HepG2 (cell line): ENCODE results near the gene MRPS5. TPM values are rescaled to one million over a fixed set of nuclear protein-coding genes. Genes with fewer than 3 reads are reported as not detected.
A peak's percentile ranks its signal among the peaks of the same experiment; 100 is the strongest.

ENCODE experiments used
- ATAC-seq: fragments of 200-7000 bp; cut with Tn5 transposase; 3 replicates; pipeline ENCODE4 v1.9.1; 2020; ENCODE audit warnings: mild to moderate bottlenecking, moderate library complexity
- BruUV-seq: library from RNA; stranded (reverse); fragments of 400-500 nt; replicated peaks from 2 replicates; lab custom pipeline; 2021; lab: Mats Ljungman, UMichigan
- CTCF ChIA-PET: fragments of 300-600 bp; formaldehyde crosslinking; extraction: SDS; loops from one replicate; lab custom pipeline; 2021; ENCODE audit warnings: low total read pairs, inconsistent platforms, low intra/inter-chr PET ratio; lab: Yijun Ruan, JAX
- POLR2A ChIA-PET: fragments of 350-600 bp; sonication (Branson Sonifier 250); formaldehyde crosslinking; loops from one replicate; lab custom pipeline; 2020; ENCODE audit warnings: antibody characterized with exemption, inconsistent platforms; lab: Yijun Ruan, JAX
- DNase-seq: peaks from one replicate; pipeline ENCODE4 v3.0.0-alpha.2; 2015; ENCODE audit warnings: low spot score
- FAIRE-seq: peaks from 3 replicates; lab custom pipeline; 2011; peaks lifted over from hg19 to GRCh38; lab: Jason Lieb, UNC
- H2AFZ ChIP-seq: one replicate; pipeline ENCODE4 v1.6.1; 2011; ENCODE audit warnings: low read length, inconsistent platforms
- H3K27ac ChIP-seq: fragments of 300-600 bp; 3 replicates; pipeline ENCODE4 v1.8.0; 2011; ENCODE audit warnings: mixed run types, mild to moderate bottlenecking, mixed read lengths, low read length, inconsistent platforms; ENCODE audit not compliant: insufficient read depth; ENCODE audit errors: extremely low read length
- H3K27me3 ChIP-seq, 2 experiments: fragments of 200-600 bp in 1 of 2; 2 replicates in 1 of 2; 3 replicates in 1 of 2; pipeline versions ENCODE4 v1.6.0 to v1.8.0; 2011; ENCODE audit warnings: low read length in 2 of 2, mild to moderate bottlenecking in 2 of 2, moderate library complexity in 2 of 2, inconsistent platforms in 1 of 2; ENCODE audit not compliant: insufficient read depth in 2 of 2, control insufficient read depth in 1 of 2
- H3K36me3 ChIP-seq, 2 experiments: fragments of 200-600 bp in 1 of 2; replicated peaks in 1 of 2; 2 replicates in 1 of 2; 3 replicates in 1 of 2; pipeline versions ENCODE4 v1.5.1 to v1.8.0; 2011; ENCODE audit warnings: low read length in 2 of 2, inconsistent platforms in 1 of 2; ENCODE audit not compliant: insufficient read depth in 2 of 2, control insufficient read depth in 1 of 2
- H3K4me1 ChIP-seq: 2 replicates; pipeline ENCODE4 v1.5.1; 2012; ENCODE audit warnings: low read length, inconsistent platforms; ENCODE audit not compliant: insufficient read depth
- H3K4me2 ChIP-seq: 2 replicates; pipeline ENCODE4 v1.6.0; 2011; ENCODE audit warnings: low read depth, low read length, inconsistent platforms
- H3K4me3 ChIP-seq, 3 experiments: fragments of 200-600 bp in 1 of 3; sonication (generic), shearing (Covaris generic) in 1 of 3; replicated peaks in 1 of 3; 2 replicates each; pipeline ENCODE4 v1.5.1; 2011 to 2016; ENCODE audit warnings: low read length in 3 of 3, inconsistent platforms in 2 of 3, low read depth in 2 of 3, mild to moderate bottlenecking in 2 of 3, control low read depth in 1 of 3, mixed read lengths in 1 of 3; ENCODE audit not compliant: insufficient read depth in 1 of 3
- H3K79me2 ChIP-seq: one replicate; pipeline ENCODE4 v1.6.1; 2011; ENCODE audit warnings: low read length, inconsistent platforms; ENCODE audit not compliant: insufficient read depth
- H3K9ac ChIP-seq: 2 replicates; pipeline ENCODE4 v1.6.0; 2011; ENCODE audit warnings: mild to moderate bottlenecking, low read depth, low read length, inconsistent platforms; ENCODE audit not compliant: insufficient read depth
- H3K9me3 ChIP-seq: 2 replicates; pipeline ENCODE4 v1.5.1; 2012; ENCODE audit warnings: mild to moderate bottlenecking, low read length
- H4K20me1 ChIP-seq: 2 replicates; pipeline ENCODE4 v1.6.0; 2011; ENCODE audit warnings: inconsistent platforms, mild to moderate bottlenecking, low read length, moderate library complexity; ENCODE audit not compliant: insufficient read depth
- CREB1 ChIP-seq, 2 experiments: fragments of 450-650 bp in 1 of 2; IDR thresholded peaks; 2 replicates each; pipeline ENCODE4 v1.6.1; 2016 to 2017; ENCODE audit warnings: control low read depth in 1 of 2, mild to moderate bottlenecking in 1 of 2, missing compliant biosample characterization in 1 of 2, missing genetic modification characterization in 1 of 2
- ONECUT2 ChIP-seq: sonication (generic); formaldehyde crosslinking; IDR thresholded peaks from 2 replicates; pipeline ENCODE4 v1.4.0; 2020; ENCODE audit warnings: missing genetic modification reagents
- SYNCRIP ChIP-seq: fragments of 200-400 bp; formaldehyde crosslinking; IDR thresholded peaks from 2 replicates; pipeline ENCODE4 v1.6.1; 2018; ENCODE audit warnings: mild to moderate bottlenecking, low read depth, low read length; ENCODE audit not compliant: insufficient read depth
- WIZ ChIP-seq: sonication (generic); formaldehyde crosslinking; IDR thresholded peaks from 2 replicates; pipeline ENCODE4 v1.5.1; 2020; ENCODE audit warnings: mild to moderate bottlenecking, missing genetic modification reagents
- ZBTB8A ChIP-seq: sonication (generic); formaldehyde crosslinking; IDR thresholded peaks from 2 replicates; pipeline ENCODE4 v1.4.0; 2020; ENCODE audit warnings: mild to moderate bottlenecking, low read depth, missing genetic modification reagents, borderline replicate concordance
- ZMYM2 ChIP-seq: sonication (generic); formaldehyde crosslinking; IDR thresholded peaks from 2 replicates; pipeline ENCODE4 v1.8.0; 2022; ENCODE audit warnings: mild to moderate bottlenecking, missing genetic modification reagents
- ZNF333 ChIP-seq: sonication (generic); formaldehyde crosslinking; IDR thresholded peaks from 2 replicates; pipeline ENCODE4 v1.4.0; 2020; ENCODE audit warnings: mild to moderate bottlenecking, missing genetic modification reagents, borderline replicate concordance
- ZNF350 ChIP-seq: sonication (generic); formaldehyde crosslinking; IDR thresholded peaks from 2 replicates; pipeline ENCODE4 v1.4.0; 2020; ENCODE audit warnings: mild to moderate bottlenecking, low read depth, missing genetic modification reagents, borderline replicate concordance
- ZNF724P ChIP-seq: sonication (generic); formaldehyde crosslinking; IDR thresholded peaks from 2 replicates; pipeline ENCODE4 v1.8.0; 2022; ENCODE audit warnings: missing genetic modification reagents, borderline replicate concordance
- WGBS: methylation state at CpG from one replicate; pipeline ENCODE4 v1.1.6; 2017; ENCODE audit warnings: low lambda C conversion rate; 5-methylcytosine and 5-hydroxymethylcytosine counted together
- in situ Hi-C: cut with HindIII; loops from 2 replicates; pipeline ENCODE4 v1.10.0; 2017; ENCODE audit warnings: low pct_unique_long_range_greater_than_20kb; ENCODE audit not compliant: extremely low pct_ligation_motif_present
- intact Hi-C: fragments of 100-400 bp; cut with micrococcal nuclease; formaldehyde crosslinking; loops from one replicate; pipeline ENCODE4 v1.10.0; 2022; ENCODE audit not compliant: unreplicated experiment
- polyA plus RNA-seq, 8 experiments: library from polyadenylated mRNA; depleted of rRNA in 3 of 8; stranded (reverse) in 7 of 8; unstranded in 1 of 8; fragments of >200 nt; fragmentation: Illumina TruSeq in 4 of 8; extraction: Trizol in 4 of 8; gene quantifications; 2 replicates each; pipeline versions ENCODE4 v1.2.1 to v1.2.3, GENCODE V29; 2011 to 2016; ENCODE audit warnings: low read depth in 4 of 8, missing spikeins in 1 of 8, mixed read lengths in 1 of 8; ENCODE audit not compliant: insufficient read depth in 1 of 8
- total RNA-seq, 5 experiments: library from RNA; depleted of rRNA; stranded (reverse); fragments of >200 nt; fragmentation: Illumina TruSeq; extraction: Trizol; gene quantifications; 2 replicates each; pipeline ENCODE4 v1.2.3, GENCODE V29; 2016; ENCODE audit warnings: low read depth in 1 of 5
- TF ChIP-seq, protein P1 (sequence below): sonication (generic); formaldehyde crosslinking; IDR thresholded peaks from 2 replicates; pipeline ENCODE4 v1.8.1; 2023; ENCODE audit warnings: mild to moderate bottlenecking, moderate library complexity, missing genetic modification reagents
- TF ChIP-seq, protein P2 (sequence below): sonication (generic); formaldehyde crosslinking; IDR thresholded peaks from 2 replicates; pipeline ENCODE4 v1.8.0; 2022; ENCODE audit warnings: low read depth, missing genetic modification reagents
- TF ChIP-seq, protein P3 (sequence below): sonication (generic); formaldehyde crosslinking; IDR thresholded peaks from 2 replicates; pipeline ENCODE4 v1.8.1; 2023; ENCODE audit warnings: mild to moderate bottlenecking, missing genetic modification reagents
- TF ChIP-seq, protein P4 (sequence below): sonication (generic); formaldehyde crosslinking; IDR thresholded peaks from 2 replicates; pipeline ENCODE4 v1.4.0; 2020; ENCODE audit warnings: missing genetic modification reagents, borderline replicate concordance

The MRPS5 gene
- total and polyA plus RNA-seq, 2 of the 13 experiments (the other 11 are each of a cell fraction or from before 2014, with no cell fraction given): 98.8 to 134 TPM

DNA sequence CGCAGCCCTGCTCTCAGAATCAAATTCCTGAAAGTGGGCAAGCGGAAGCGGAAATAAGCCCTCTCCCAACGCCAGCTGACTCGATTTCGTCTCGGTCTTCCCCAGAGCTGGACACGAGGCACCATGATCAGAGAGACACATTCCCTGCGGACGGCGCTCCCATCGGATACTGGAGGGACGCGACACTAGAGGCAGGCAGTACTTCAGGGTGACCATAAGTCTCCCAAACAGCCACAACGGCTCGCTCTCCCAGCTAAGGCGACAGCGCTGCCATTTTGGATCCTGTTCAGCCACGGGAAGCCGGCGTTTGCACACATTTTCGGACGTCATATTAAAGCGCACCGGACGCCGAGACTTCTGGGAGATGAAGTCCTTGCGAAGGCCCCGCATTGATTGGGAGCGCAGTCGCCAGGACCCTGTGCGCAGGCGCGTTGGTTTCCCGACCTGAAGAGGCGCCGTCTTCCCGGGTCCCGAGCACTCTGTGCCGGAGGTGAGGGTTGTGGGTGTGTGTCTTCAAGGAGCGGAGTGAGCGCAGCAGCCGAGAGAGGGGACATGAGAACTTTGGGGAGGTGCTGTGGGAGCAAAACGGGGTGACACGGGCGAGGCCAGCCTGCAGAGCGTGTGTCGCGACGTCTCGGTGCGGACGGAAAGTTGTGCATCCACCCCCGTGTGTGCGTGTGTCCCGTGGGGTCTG, 43.9 kb upstream of the MRPS5 start, which contains the start of gene ZNF2:
Gene ZNF2, plus strand, starts transcription at position 439 of the 694 bp plus-strand sequence. CDS start 10,418 bp downstream, outside the sequence.
- Histone ChIP-seq H3K4me3 (peak within 1 kb of the TSS; percentile 82 to 98 (median 91)), H3K27ac (peak within 1 kb of the TSS; percentile 94), H3K79me2 (peaks cover 22% of the 10 kb centered on the region), H2AFZ (peak within 1 kb of the TSS; percentile 99), H3K27me3 (no peaks in the 10 kb centered on the region; a peak in 1 of 5 replicates), H3K4me2 (peak within 1 kb of the TSS; percentile 92), H3K9ac (peak within 1 kb of the TSS; percentile 95), H3K9me3 (no peaks in the 10 kb centered on the region), H3K4me1 (peaks cover 23% of the 10 kb centered on the region), H4K20me1 (no peaks in the 10 kb centered on the region), H3K36me3 (no peaks in the 10 kb centered on the region)
- POLR2A ChIA-PET: interaction anchor here (0.7 to 3.6 kb wide), 11 partner anchors 9 to 237 kb away, joined by 3 to 48 read pairs (median 4); partner anchors contain the start of genes FAHD2A, MRPS5 and ZNF892
- ATAC-seq: peak; percentile 96
- FAIRE-seq: peak; percentile 94
- BruUV-seq: no TSS peak
- CTCF ChIA-PET: no interaction called here
- 2% methylated on average over 12 of the region's 56 CpGs for WGBS
- DNase-seq: peak; percentile 98
- intact Hi-C loops: loop anchor here (1.0 to 2.0 kb wide), 2 partner anchors 45 to 237 kb away; partner anchors contain the start of genes FAHD2A and MRPS5
- in situ Hi-C loops: no loop called here
- peak; percentile 88 for TF ChIP-seq ONECUT2 (CRISPR knock-in tag)
- TF ChIP-seq ZNF333 (CRISPR knock-in tag): no peak; the same call in 1 of the 2 replicates
- TF ChIP-seq, protein P1, sequence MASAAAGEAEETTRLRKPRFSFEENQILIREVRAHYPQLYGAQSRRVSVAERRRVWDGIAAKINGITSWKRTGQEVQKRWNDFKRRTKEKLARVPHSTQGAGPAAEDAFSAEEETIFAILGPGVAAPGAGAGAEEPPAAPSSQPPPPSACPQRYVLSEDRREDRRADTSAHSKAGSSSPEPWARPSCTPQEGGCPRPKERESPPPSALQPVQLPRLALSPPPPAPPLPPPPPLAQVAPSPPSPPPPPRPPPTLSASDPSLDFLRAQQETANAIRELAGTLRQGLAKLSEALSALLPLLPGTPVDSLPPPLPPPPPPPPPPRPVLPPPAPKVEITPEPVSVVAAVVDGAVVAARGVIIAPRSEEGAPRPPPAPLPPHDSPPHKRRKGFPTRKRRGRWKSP (CRISPR knock-in tag): peak; percentile 84; the same call in 1 of the 2 replicates
- TF ChIP-seq ZNF724P (CRISPR knock-in tag): peak; percentile 90; the same call in 1 of the 2 replicates
- peak; percentile 99 for TF ChIP-seq ZNF350 (CRISPR knock-in tag)
- no peak for TF ChIP-seq SYNCRIP
- TF ChIP-seq, protein P2, sequence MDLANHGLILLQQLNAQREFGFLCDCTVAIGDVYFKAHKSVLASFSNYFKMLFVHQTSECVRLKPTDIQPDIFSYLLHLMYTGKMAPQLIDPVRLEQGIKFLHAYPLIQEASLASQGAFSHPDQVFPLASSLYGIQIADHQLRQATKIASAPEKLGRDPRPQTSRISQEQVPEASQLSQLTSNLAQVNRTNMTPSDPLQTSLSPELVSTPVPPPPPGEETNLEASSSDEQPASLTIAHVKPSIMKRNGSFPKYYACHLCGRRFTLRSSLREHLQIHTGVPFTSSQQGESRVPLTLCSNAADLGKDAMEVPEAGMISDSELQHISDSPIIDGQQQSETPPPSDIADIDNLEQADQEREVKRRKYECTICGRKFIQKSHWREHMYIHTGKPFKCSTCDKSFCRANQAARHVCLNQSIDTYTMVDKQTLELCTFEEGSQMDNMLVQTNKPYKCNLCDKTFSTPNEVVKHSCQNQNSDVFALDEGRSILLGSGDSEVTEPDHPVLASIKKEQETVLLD (CRISPR knock-in tag): peak; percentile 54; the same call in 1 of the 2 replicates
- TF ChIP-seq CREB1 (IDR thresholded peaks at IDR 0.05): peak; percentile 97
- TF ChIP-seq CREB1 (CRISPR knock-in tag; IDR thresholded peaks at IDR 0.05): peak; percentile 100
- TF ChIP-seq ZBTB8A (CRISPR knock-in tag): no peak
- peak; percentile 96 for TF ChIP-seq WIZ (CRISPR knock-in tag)
- TF ChIP-seq, protein P3, sequence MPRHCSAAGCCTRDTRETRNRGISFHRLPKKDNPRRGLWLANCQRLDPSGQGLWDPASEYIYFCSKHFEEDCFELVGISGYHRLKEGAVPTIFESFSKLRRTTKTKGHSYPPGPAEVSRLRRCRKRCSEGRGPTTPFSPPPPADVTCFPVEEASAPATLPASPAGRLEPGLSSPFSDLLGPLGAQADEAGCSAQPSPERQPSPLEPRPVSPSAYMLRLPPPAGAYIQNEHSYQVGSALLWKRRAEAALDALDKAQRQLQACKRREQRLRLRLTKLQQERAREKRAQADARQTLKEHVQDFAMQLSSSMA (CRISPR knock-in tag): peak; percentile 94
- no peak for TF ChIP-seq ZMYM2 (CRISPR knock-in tag)
- TF ChIP-seq, protein P4, sequence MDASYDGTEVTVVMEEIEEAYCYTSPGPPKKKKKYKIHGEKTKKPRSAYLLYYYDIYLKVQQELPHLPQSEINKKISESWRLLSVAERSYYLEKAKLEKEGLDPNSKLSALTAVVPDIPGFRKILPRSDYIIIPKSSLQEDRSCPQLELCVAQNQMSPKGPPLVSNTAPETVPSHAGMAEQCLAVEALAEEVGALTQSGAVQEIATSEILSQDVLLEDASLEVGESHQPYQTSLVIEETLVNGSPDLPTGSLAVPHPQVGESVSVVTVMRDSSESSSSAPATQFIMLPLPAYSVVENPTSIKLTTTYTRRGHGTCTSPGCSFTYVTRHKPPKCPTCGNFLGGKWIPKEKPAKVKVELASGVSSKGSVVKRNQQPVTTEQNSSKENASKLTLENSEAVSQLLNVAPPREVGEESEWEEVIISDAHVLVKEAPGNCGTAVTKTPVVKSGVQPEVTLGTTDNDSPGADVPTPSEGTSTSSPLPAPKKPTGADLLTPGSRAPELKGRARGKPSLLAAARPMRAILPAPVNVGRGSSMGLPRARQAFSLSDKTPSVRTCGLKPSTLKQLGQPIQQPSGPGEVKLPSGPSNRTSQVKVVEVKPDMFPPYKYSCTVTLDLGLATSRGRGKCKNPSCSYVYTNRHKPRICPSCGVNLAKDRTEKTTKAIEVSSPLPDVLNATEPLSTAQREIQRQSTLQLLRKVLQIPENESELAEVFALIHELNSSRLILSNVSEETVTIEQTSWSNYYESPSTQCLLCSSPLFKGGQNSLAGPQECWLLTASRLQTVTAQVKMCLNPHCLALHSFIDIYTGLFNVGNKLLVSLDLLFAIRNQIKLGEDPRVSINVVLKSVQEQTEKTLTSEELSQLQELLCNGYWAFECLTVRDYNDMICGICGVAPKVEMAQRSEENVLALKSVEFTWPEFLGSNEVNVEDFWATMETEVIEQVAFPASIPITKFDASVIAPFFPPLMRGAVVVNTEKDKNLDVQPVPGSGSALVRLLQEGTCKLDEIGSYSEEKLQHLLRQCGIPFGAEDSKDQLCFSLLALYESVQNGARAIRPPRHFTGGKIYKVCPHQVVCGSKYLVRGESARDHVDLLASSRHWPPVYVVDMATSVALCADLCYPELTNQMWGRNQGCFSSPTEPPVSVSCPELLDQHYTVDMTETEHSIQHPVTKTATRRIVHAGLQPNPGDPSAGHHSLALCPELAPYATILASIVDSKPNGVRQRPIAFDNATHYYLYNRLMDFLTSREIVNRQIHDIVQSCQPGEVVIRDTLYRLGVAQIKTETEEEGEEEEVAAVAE (CRISPR knock-in tag): peak; percentile 82; the same call in 1 of the 2 replicates
